ENCODE data around the gene RPL13. TPM values are rescaled to one million over a fixed set of nuclear protein-coding genes. Genes with fewer than 3 reads are reported as not detected.

The RPL13 gene
- total RNA-seq, 3 donors from 2014 or later (not counting 1 experiment from before 2014, with no cell fraction given) = 1,286 to 1,549 (median 1,294) TPM

GRCh38 chr16:89557690-89558490 lies 2.6 kb upstream of the RPL13 start:
- ATAC-seq (no peak), DNase-seq (no peak)
- H3K27ac ChIP-seq (ENCODE audit: low read length) = no peak overlapping the region
- H3K9me3 Mint-ChIP-seq = no peaks in the 10 kb centered on the region
- peaks cover 38% of the 10 kb centered on the region for H3K36me3 ChIP-seq (ENCODE audit: control insufficient read depth, insufficient read depth, low read length)
- 94% methylated on average over 19 of the region's 19 CpGs for WGBS (ENCODE audit: insufficient coverage)
- H3K27me3 Mint-ChIP-seq (ENCODE audit: low read depth in 2 of 2) = no peaks in the 10 kb centered on the region
- no peaks in the 10 kb centered on the region for H3K9me3 ChIP-seq (ENCODE audit: control insufficient read depth, insufficient read depth, low read length)
- H3K4me3 ChIP-seq (ENCODE audit: low read length) = no peak overlapping the region
- H3K27me3 ChIP-seq (ENCODE audit: control insufficient read depth, insufficient read depth, low read length) = no peaks in the 10 kb centered on the region
- peak overlapping the region in 1 of 2 donors; percentile 50 for H3K27ac Mint-ChIP-seq
- H3K36me3 Mint-ChIP-seq = peaks cover 9% of the 10 kb centered on the region
- intact Hi-C loops (cut with micrococcal nuclease) = loop anchor here (1.0 kb wide), 1 partner anchor 225 kb away; no protein-coding TSS in a partner anchor
- H3K4me3 Mint-ChIP-seq = peak overlapping the region; percentile 28
- H3K4me1 ChIP-seq (ENCODE audit: control insufficient read depth, insufficient read depth, low read length) = peaks cover 28% of the 10 kb centered on the region
- H3K4me1 Mint-ChIP-seq = peaks cover 23 to 27% of the 10 kb centered on the region in 2 donors
- peak; percentile 16 for TF ChIP-seq CTCF (IDR thresholded peaks at IDR 0.05)

- Mint-ChIP-seq H3K27ac (peak overlapping the region; percentile 90 to 98), H3K36me3 (peaks cover 11% of the 10 kb centered on the region), H3K4me1 (peaks cover 34 to 43% of the 10 kb centered on the region in 2 donors), H3K4me3 (peak overlapping the region; percentile 84), H3K9me3 (no peaks in the 10 kb centered on the region), H3K27me3 (ENCODE audit: low read depth in 2 of 2) (no peaks in the 10 kb centered on the region)
- peak in 1 of 3 donors; percentile 2 for ATAC-seq
- peaks cover 39% of the 10 kb centered on the region for H3K36me3 ChIP-seq (ENCODE audit: control insufficient read depth, insufficient read depth, low read length)
- H3K27me3 ChIP-seq (ENCODE audit: control insufficient read depth, insufficient read depth, low read length) = no peaks in the 10 kb centered on the region
- no peak for TF ChIP-seq CTCF (IDR thresholded peaks at IDR 0.05)
- peaks cover 47% of the 10 kb centered on the region for H3K4me1 ChIP-seq (ENCODE audit: control insufficient read depth, insufficient read depth, low read length)
- intact Hi-C loops (cut with micrococcal nuclease) = loop anchor here (2.0 to 10.0 kb wide), 3 partner anchors 53 to 93 kb away; partner anchors contain the start of genes ANKRD11, CHMP1A, SPATA33 and SPG7
- 7% methylated on average over 58 of the region's 58 CpGs for WGBS (ENCODE audit: insufficient coverage)
- peak in 1 of 2 donors; percentile 61 for DNase-seq
- H3K27ac ChIP-seq (ENCODE audit: low read length) = peak overlapping the region; percentile 20
- H3K4me3 ChIP-seq (ENCODE audit: low read length) = peak overlapping the region; percentile 90
- no peaks in the 10 kb centered on the region for H3K9me3 ChIP-seq (ENCODE audit: control insufficient read depth, insufficient read depth, low read length)
These were observed 831 bp downstream of the RPL13 start for GRCh38 chr16:89561142-89561883.

GRCh38 chr16:89561884-89562599 lies 1.6 kb downstream of the RPL13 start:
- Histone ChIP-seq H3K36me3 (ENCODE audit: control insufficient read depth, insufficient read depth, low read length) (peaks cover 37% of the 10 kb centered on the region), H3K27me3 (ENCODE audit: control insufficient read depth, insufficient read depth, low read length) (no peaks in the 10 kb centered on the region), H3K27ac (ENCODE audit: low read length) (no peak overlapping the region), H3K4me3 (ENCODE audit: low read length) (peak overlapping the region; percentile 90), H3K4me1 (ENCODE audit: control insufficient read depth, insufficient read depth, low read length) (peaks cover 48% of the 10 kb centered on the region), H3K9me3 (ENCODE audit: control insufficient read depth, insufficient read depth, low read length) (no peaks in the 10 kb centered on the region)
- Mint-ChIP-seq H3K36me3 (peaks cover 11% of the 10 kb centered on the region), H3K4me1 (peaks cover 34 to 46% of the 10 kb centered on the region in 2 donors), H3K27ac (peak overlapping the region; percentile 90 to 98), H3K9me3 (no peaks in the 10 kb centered on the region), H3K27me3 (ENCODE audit: low read depth in 2 of 2) (no peaks in the 10 kb centered on the region), H3K4me3 (peak overlapping the region; percentile 84)
- TF ChIP-seq CTCF (IDR thresholded peaks at IDR 0.05) = no peak
- 68% methylated on average over 22 of the region's 23 CpGs for WGBS (ENCODE audit: insufficient coverage)
- peak in 1 of 2 donors; percentile 37 for DNase-seq
- intact Hi-C loops (cut with micrococcal nuclease) = loop anchor here (2.0 to 10.0 kb wide), 3 partner anchors 53 to 93 kb away; partner anchors contain the start of genes ANKRD11, CHMP1A, SPATA33 and SPG7
- ATAC-seq = no peak

All from natural killer cell (primary cell).